Natural killer cell treated with Interleukin-12 subunit alpha and Interleukin-12 subunit beta and Interleukin-15 and Interleukin-18, amount 100 ng/mL, for 72 hours (primary cell): ENCODE results near the gene RIN3. TPM values are rescaled to one million over a fixed set of nuclear protein-coding genes. Genes with fewer than 3 reads are reported as not detected.

Experiments used
- ATAC-seq, 2 donors: fragments of 150-1000 bp; cut with Tn5 transposase in 1 of 2; sonication (Bioruptor Pico), chemical (Tn5 transposase) in 1 of 2; 2 replicates each; pipeline ENCODE4 v1.10.0; 2021
- DNase-seq: peaks from one replicate; pipeline ENCODE4 v3.0.0; 2022; ENCODE audit warnings: low spot score
- H3K27ac Mint-ChIP-seq, 2 donors: 1 replicate in 1 of 2; 2 replicates in 1 of 2; pipeline ENCODE4 v1.8.0; 2022; ENCODE audit warnings: mixed read lengths in 2 of 2, mild to moderate bottlenecking in 1 of 2, moderate library complexity in 1 of 2
- H3K27me3 Mint-ChIP-seq, 2 donors: 1 replicate in 1 of 2; 2 replicates in 1 of 2; pipeline ENCODE4 v1.8.0; 2022; ENCODE audit warnings: mixed read lengths in 2 of 2
- H3K36me3 Mint-ChIP-seq: one replicate; pipeline ENCODE4 v1.8.0; 2022; ENCODE audit warnings: mixed read lengths
- H3K4me1 Mint-ChIP-seq, 2 donors: 1 replicate in 1 of 2; 2 replicates in 1 of 2; pipeline ENCODE4 v1.8.0; 2022; ENCODE audit warnings: low read depth in 2 of 2, mixed read lengths in 2 of 2, mild to moderate bottlenecking in 1 of 2
- H3K4me3 Mint-ChIP-seq: one replicate; pipeline ENCODE4 v1.8.0; 2022; ENCODE audit warnings: mixed read lengths
- H3K9me3 Mint-ChIP-seq: 2 replicates; pipeline ENCODE4 v1.8.0; 2022; ENCODE audit warnings: mixed read lengths
- total RNA-seq, 2 donors: library from RNA; stranded (reverse); gene quantifications; one replicate each; pipeline ENCODE4 v1.2.3, GENCODE V29; 2022

Gene RIN3
- total RNA-seq, 2 donors from 2014 or later: 151 to 202 TPM

DNA sequence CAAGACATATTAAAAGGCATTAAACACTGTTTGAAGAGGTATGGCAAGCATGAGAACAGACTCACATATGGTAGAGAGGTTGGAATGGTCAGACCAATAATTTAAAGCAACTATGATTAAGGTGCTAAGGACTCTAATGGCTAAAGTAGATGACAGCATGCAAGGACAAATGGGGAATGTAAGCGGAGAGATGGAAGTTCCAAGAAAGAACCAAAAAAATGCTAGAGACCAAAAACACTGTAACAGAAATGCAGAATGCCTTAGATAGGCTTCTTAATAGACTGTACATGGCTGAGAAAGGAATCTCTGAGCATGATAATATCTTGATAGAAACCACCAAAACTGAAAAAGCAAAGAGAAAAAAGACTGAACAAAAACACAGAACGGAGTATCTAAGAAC lies 77.4 kb downstream of the RIN3 start:
- Mint-ChIP-seq H3K36me3 (peaks cover 41% of the 10 kb centered on the region), H3K4me3 (peak overlapping the region; percentile 12), H3K4me1 (peaks cover 65% of the 10 kb centered on the region in 2 donors), H3K27ac (peak overlapping the region; percentile 97 to 98), H3K9me3 (no peaks in the 10 kb centered on the region), H3K27me3 (no peaks in the 10 kb centered on the region)
- no peak for ATAC-seq
- no peak for DNase-seq

- H3K27me3 Mint-ChIP-seq: no peaks in the 10 kb centered on the region
- H3K4me1 Mint-ChIP-seq: peaks cover 64% of the 10 kb centered on the region in 2 donors
- peaks cover 43% of the 10 kb centered on the region for H3K36me3 Mint-ChIP-seq
- H3K4me3 Mint-ChIP-seq: peak overlapping the region; percentile 12
- peak overlapping the region; percentile 97 to 98 for H3K27ac Mint-ChIP-seq
- no peak for DNase-seq
- no peaks in the 10 kb centered on the region for H3K9me3 Mint-ChIP-seq
- no peak for ATAC-seq
Observed at GRCh38 chr14:92591346-92591745, 77.8 kb downstream of the RIN3 start.

- Mint-ChIP-seq H3K36me3 (peaks cover 36% of the 10 kb centered on the region), H3K27me3 (no peaks in the 10 kb centered on the region), H3K4me1 (peaks cover 64 to 67% of the 10 kb centered on the region in 2 donors), H3K27ac (peak overlapping the region; percentile 23 to 48), H3K9me3 (no peaks in the 10 kb centered on the region), H3K4me3 (no peak overlapping the region)
- no peak for DNase-seq
- ATAC-seq: no peak
Observed at GRCh38 chr14:92595267-92595666, 81.7 kb downstream of the RIN3 start.

GRCh38 chr14:92596331-92596907 lies 82.8 kb downstream of the RIN3 start:
- no peak for DNase-seq
- Mint-ChIP-seq H3K9me3 (no peaks in the 10 kb centered on the region), H3K4me1 (peaks cover 62 to 66% of the 10 kb centered on the region in 2 donors), H3K27ac (peak overlapping the region; percentile 24 to 48), H3K36me3 (peaks cover 25% of the 10 kb centered on the region), H3K4me3 (no peak overlapping the region), H3K27me3 (no peaks in the 10 kb centered on the region)
- no peak for ATAC-seq

DNA sequence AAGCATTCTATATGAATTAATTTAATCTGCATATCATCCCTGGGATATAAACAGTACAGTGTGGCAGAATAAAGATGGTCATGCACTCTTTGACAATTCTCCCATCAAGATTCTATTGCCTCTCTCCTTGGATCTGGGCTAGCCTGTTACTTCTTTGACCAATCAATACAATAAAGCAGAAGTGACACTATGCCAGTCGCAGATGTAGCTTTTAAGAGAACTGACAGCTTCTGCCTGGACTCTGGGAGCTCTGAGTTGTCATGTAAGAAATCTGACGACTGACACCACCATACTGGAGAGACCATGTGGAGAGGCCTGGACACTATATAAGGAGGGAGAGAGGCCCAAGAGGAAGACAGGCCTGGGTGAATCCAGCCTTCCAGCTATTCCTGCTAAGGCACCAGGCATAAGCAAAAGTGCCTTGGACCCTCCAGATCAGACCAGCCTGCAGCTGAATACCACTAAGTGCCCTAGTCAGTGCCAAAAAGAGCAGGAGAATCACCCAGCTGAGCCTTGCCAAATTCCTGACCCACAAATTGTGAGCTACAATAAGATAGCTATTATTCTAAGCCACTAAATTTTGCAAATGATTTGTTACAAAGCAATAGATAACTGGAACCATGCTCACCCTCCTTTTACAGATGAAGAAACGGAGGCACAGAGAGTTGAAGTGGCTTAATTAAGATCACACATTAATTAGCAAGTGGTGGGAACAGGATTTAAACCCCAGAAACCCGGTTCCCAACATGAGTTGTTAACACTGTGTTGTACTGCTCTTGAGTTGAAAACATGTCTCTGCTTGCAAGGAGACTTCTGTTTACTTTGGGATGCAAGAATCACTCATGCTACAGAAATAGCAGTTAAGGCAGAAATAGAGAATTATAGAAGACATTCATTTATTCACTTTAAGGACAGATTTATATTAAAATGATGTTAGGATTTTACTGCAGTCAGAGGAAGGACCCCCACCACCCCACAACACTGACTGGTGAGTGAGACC lies 84.6 kb downstream of the RIN3 start:
- H3K27me3 Mint-ChIP-seq: no peaks in the 10 kb centered on the region
- peak overlapping the region; percentile 38 for H3K4me3 Mint-ChIP-seq
- no peak for DNase-seq
- peak overlapping the region; percentile 68 to 85 for H3K27ac Mint-ChIP-seq
- H3K36me3 Mint-ChIP-seq: peaks cover 21% of the 10 kb centered on the region
- peaks cover 68 to 71% of the 10 kb centered on the region in 2 donors for H3K4me1 Mint-ChIP-seq
- no peaks in the 10 kb centered on the region for H3K9me3 Mint-ChIP-seq
- no peak for ATAC-seq

DNA sequence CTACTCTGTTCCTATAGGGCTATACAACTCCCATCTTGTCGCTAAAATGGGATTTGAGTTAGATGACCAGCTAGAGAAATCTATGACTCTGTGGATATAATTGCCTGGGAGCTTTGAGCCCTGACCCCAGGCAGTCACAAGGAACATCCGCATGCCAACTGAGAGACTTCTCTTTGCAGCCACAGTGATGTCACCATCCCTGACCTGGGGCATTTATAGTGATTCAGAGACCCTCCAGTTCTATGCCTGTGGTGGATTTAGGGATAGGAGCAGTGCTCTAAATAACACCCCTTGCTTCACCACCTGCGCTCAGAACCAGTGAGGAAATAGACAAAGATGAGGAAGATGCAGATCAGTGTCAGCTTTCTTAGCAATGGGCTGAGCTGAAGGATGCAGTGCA lies 86.2 kb downstream of the RIN3 start:
- ATAC-seq (peak in 1 of 2 donors; percentile 1), DNase-seq (no peak)
- peak overlapping the region; percentile 64 for H3K4me3 Mint-ChIP-seq
- no peaks in the 10 kb centered on the region for H3K9me3 Mint-ChIP-seq
- no peaks in the 10 kb centered on the region for H3K27me3 Mint-ChIP-seq
- H3K27ac Mint-ChIP-seq: peak overlapping the region; percentile 68 to 85
- H3K4me1 Mint-ChIP-seq: peaks cover 73 to 76% of the 10 kb centered on the region in 2 donors
- H3K36me3 Mint-ChIP-seq: peaks cover 21% of the 10 kb centered on the region

GRCh38 chr14:92600318-92601053 lies 86.9 kb downstream of the RIN3 start:
- H3K9me3 Mint-ChIP-seq: no peaks in the 10 kb centered on the region
- no peaks in the 10 kb centered on the region for H3K27me3 Mint-ChIP-seq
- H3K4me1 Mint-ChIP-seq: peaks cover 73 to 75% of the 10 kb centered on the region in 2 donors
- ATAC-seq (peak; percentile 82), DNase-seq (peak; percentile 71)
- H3K4me3 Mint-ChIP-seq: peak overlapping the region; percentile 64
- H3K27ac Mint-ChIP-seq: peak overlapping the region; percentile 68 to 85
- peaks cover 24% of the 10 kb centered on the region for H3K36me3 Mint-ChIP-seq

DNA sequence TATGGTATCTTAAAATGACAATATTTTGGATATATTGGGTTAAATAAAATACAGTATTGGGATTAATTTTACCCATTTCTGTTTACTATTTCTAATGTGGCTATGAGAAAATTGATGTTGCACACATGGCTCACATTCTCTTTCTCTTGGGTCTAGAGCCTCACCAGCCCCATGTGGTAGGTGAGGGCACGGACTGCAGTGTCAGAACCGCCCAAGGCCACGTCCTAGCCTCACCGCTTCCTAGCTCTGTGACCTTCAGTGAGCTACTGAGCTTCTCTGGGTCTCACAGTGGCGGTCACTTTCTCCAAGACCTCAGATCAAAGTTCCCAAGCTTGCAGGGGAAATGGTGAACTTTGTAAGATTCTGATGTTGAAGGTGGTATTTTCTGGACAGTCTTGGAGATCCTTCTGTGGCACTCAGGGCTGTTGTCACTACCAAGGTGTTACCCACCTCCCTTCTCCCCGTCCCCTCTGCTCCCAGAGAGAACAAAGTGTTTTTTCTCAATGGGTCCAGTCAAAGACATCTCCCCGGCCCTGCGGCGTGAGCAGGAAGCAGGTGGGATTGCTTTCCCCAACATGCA lies 87.6 kb downstream of the RIN3 start:
- DNase-seq (no peak), ATAC-seq (peak in 1 of 2 donors; percentile 65)
- H3K27ac Mint-ChIP-seq: peak overlapping the region; percentile 68 to 85
- H3K27me3 Mint-ChIP-seq: no peaks in the 10 kb centered on the region
- H3K4me3 Mint-ChIP-seq: peak overlapping the region; percentile 50
- peaks cover 71 to 74% of the 10 kb centered on the region in 2 donors for H3K4me1 Mint-ChIP-seq
- H3K9me3 Mint-ChIP-seq: no peaks in the 10 kb centered on the region
- H3K36me3 Mint-ChIP-seq: peaks cover 29% of the 10 kb centered on the region

DNA sequence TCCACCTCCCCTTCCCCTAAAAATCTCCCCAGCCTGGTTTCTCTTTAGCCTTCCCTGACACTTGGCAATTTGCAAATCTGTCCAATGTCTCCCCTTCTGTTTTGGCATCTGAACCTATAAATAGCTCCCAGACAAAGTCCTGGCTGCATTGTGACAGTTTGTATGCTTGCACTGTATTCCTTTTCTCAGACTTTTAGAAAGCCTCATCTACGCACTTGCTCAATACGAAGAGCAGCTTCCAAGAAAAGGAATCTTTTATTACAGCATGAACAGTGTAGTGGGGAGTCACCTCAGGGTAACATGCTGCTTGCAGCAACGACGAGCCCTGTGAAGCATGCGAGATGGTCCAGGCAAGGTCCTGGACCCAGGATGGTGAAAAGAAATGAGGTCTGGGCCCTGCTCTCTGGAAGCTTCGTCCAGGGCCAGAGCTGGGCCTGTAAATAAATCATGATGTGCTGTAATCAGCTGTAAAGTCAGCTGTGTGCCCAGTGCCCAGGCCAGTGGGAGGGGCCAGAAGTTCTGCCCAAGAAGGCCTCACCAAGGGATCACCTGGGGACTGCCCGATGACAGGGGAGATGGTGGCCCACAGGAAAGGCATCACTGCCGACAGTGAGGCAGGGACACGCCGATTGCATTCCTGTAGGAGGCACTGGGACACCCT lies 88.3 kb downstream of the RIN3 start:
- peak overlapping the region; percentile 68 to 85 for H3K27ac Mint-ChIP-seq
- no peaks in the 10 kb centered on the region for H3K9me3 Mint-ChIP-seq
- ATAC-seq (no peak), DNase-seq (no peak)
- H3K4me3 Mint-ChIP-seq: peak overlapping the region; percentile 50
- H3K36me3 Mint-ChIP-seq: peaks cover 23% of the 10 kb centered on the region
- H3K27me3 Mint-ChIP-seq: no peaks in the 10 kb centered on the region
- peaks cover 65 to 67% of the 10 kb centered on the region in 2 donors for H3K4me1 Mint-ChIP-seq

DNA sequence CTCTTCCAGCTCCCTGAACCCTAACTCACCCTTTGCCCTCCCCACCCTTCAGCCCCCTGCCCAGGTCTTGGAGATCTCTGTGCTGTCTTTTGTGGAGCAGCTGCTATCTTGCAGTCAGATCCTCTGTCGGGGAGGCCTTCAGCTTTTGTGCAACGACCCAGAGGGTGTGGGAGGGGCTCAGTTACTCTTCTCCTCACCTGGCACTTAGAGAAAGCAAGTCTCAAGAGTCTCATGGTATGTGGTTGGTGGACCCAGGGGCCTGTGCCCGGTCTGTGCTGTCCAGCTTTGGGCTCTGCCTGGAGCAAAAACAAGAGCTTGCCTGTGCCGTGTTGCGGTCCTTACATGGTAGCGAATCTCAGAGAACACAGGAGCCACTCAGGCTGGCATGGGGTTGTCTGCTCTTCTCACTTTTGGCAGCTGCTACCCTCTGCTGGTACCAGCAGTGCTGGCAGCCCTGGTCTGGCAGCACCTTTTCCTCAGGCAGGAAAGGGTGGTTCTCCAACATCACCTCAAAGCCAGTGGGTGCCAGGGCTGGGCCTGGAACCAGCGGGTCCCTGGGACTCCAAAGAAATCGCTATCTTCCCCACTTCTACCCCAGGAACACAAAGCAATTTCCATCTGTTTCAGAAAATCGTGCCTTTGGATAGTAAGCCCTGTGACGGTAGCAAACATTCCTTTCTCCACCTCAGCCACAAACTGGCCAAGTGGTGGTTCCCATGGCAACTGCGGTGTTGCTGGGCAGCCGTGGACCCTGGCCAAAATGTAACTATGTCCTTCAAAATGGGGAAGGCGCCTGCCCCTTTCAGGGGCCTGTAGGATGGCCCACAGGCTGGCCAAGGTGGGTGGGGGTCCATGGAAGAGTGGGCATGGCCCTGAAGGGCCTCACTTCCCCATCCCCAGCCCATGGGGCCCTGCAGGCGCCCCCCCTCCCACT lies 90.0 kb downstream of the RIN3 start:
- DNase-seq: no peak
- Mint-ChIP-seq H3K27ac (peak overlapping the region in 1 of 2 donors; percentile 86), H3K4me3 (no peak overlapping the region), H3K27me3 (no peaks in the 10 kb centered on the region), H3K36me3 (peaks cover 17% of the 10 kb centered on the region), H3K4me1 (peaks cover 60 to 61% of the 10 kb centered on the region in 2 donors), H3K9me3 (no peaks in the 10 kb centered on the region)
- peak in 1 of 2 donors; percentile 62 for ATAC-seq

DNA sequence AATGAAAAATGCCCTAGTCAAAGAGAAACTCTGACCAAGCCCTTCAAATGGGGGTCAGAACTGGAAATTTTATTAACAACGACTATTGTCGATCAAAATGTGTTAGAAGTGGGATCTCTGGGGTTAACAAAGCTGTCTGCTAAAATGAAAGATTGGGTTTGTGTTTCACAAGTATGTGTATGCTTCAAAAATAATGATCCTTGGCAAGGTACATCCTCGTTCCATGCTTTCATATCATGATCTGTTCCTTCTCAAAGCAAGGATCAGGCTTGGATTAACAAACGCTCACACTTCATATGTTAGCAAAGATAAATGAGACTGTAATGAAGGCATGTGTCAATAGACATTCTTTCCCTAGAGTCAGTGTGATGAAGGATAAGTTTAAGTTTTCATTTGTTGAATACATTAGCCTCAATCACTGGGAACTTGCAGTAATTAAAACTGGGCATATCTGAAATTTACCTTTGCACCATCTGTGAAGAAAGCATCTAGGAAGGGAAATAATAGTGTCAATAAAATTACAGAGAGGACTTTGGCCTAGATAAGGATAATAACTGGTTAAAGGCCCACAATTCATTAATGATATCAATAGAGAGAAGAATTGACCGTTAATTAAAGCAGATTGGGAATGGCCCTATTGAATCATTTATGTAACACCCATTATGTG lies 91.8 kb downstream of the RIN3 start:
- Mint-ChIP-seq H3K27ac (peak overlapping the region; percentile 31 to 86), H3K36me3 (peaks cover 17% of the 10 kb centered on the region), H3K4me3 (no peak overlapping the region), H3K4me1 (peaks cover 56 to 58% of the 10 kb centered on the region in 2 donors), H3K27me3 (no peaks in the 10 kb centered on the region), H3K9me3 (no peaks in the 10 kb centered on the region)
- DNase-seq (no peak), ATAC-seq (no peak)

DNA sequence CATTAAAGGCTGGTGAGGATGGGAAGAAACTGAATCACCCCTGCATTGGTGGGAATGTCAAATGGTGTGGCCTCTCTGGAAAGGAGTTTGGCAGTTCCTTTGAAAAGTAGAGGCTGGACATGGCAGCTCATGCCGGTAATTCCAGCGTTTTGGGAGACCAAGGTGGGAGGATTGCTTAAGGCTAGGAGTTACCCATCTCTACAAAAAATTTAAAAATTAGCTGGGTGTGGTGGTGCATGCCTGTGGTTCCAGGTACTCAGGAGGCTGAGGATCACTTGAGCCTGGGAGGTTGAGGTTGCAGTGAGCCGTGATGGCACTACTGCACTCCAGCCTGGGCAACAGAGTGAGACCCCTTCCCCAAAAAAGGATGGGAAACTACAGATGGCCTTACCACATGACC lies 93.7 kb downstream of the RIN3 start:
- ATAC-seq: no peak
- Mint-ChIP-seq H3K9me3 (no peaks in the 10 kb centered on the region), H3K27ac (peak overlapping the region in 1 of 2 donors; percentile 65), H3K27me3 (no peaks in the 10 kb centered on the region), H3K4me3 (no peak overlapping the region), H3K4me1 (peaks cover 55 to 56% of the 10 kb centered on the region in 2 donors), H3K36me3 (peaks cover 23% of the 10 kb centered on the region)
- no peak for DNase-seq
